ENCODE measurements around the gene AXIN2.
"Not testable (repeated sequence)": the region's sequence is repeated elsewhere in the genome, so short reads cannot be mapped to it uniquely, and the experiment has no call there.

The AXIN2 gene

GRCh38 chr17:65509032-65509431, 52.4 kb downstream of the AXIN2 start:
- TF ChIP-seq ZNF274 (IDR thresholded peaks at IDR 0.05; ENCODE audit: low read depth, low read length) = no peak
- TF ChIP-seq YY1 (IDR thresholded peaks at IDR 0.05; ENCODE audit: insufficient read depth, insufficient read length) = no peak
- TF ChIP-seq SUZ12 (IDR thresholded peaks at IDR 0.05; ENCODE audit: extremely low read depth, insufficient read depth, insufficient read length) = no peak
- DNase-seq (ENCODE audit: low read depth, low spot score) = no peak
- Histone ChIP-seq H3K36me3 (ENCODE audit: insufficient read depth, insufficient read length, low read length) (no peaks in the 10 kb centered on the region), H3K9me3 (ENCODE audit: insufficient read depth, low read length) (peaks cover 16% of the 10 kb centered on the region), H3K4me1 (ENCODE audit: insufficient read depth, insufficient read length) (peaks cover 4% of the 10 kb centered on the region), H3K9ac (ENCODE audit: insufficient read length, low read depth) (no peak overlapping the region), H3K27me3 (ENCODE audit: insufficient read depth, insufficient read length) (no peaks in the 10 kb centered on the region), H3K4me3 (ENCODE audit: insufficient read length, low read depth) (no peak overlapping the region)

GRCh38 chr17:65504673-65505072, 56.8 kb downstream of the AXIN2 start:
- not testable (repeated sequence) for H3K9ac ChIP-seq (ENCODE audit: insufficient read length, low read depth); DNase-seq (ENCODE audit: low read depth, low spot score); H3K27me3 ChIP-seq (ENCODE audit: insufficient read depth, insufficient read length); H3K36me3 ChIP-seq (ENCODE audit: insufficient read depth, insufficient read length, low read length); H3K9me3 ChIP-seq (ENCODE audit: insufficient read depth, low read length); H3K4me3 ChIP-seq (ENCODE audit: insufficient read length, low read depth); H3K4me1 ChIP-seq (ENCODE audit: insufficient read depth, insufficient read length)

GRCh38 chr17:65504141-65504540, 57.3 kb downstream of the AXIN2 start:
- H3K4me3 ChIP-seq (ENCODE audit: insufficient read length, low read depth) = no peak overlapping the region
- no peak for DNase-seq (ENCODE audit: low read depth, low spot score)
- no peak for TF ChIP-seq SUZ12 (IDR thresholded peaks at IDR 0.05; ENCODE audit: extremely low read depth, insufficient read depth, insufficient read length)
- no peak for TF ChIP-seq ZNF274 (IDR thresholded peaks at IDR 0.05; ENCODE audit: low read depth, low read length)
- no peak for TF ChIP-seq YY1 (IDR thresholded peaks at IDR 0.05; ENCODE audit: insufficient read depth, insufficient read length)
- H3K9ac ChIP-seq (ENCODE audit: insufficient read length, low read depth) = no peak overlapping the region
- H3K4me1 ChIP-seq (ENCODE audit: insufficient read depth, insufficient read length) = peaks cover 4% of the 10 kb centered on the region
- H3K36me3 ChIP-seq (ENCODE audit: insufficient read depth, insufficient read length, low read length) = no peaks in the 10 kb centered on the region
- H3K27me3 ChIP-seq (ENCODE audit: insufficient read depth, insufficient read length) = no peaks in the 10 kb centered on the region
- peaks cover 4% of the 10 kb centered on the region; the same call in 1 of the 2 replicates for H3K9me3 ChIP-seq (ENCODE audit: insufficient read depth, low read length)

- DNase-seq (ENCODE audit: low read depth, low spot score) = no peak
- H3K9me3 ChIP-seq (ENCODE audit: insufficient read depth, low read length) = peaks cover 4% of the 10 kb centered on the region; the same call in 1 of the 2 replicates
- TF ChIP-seq SUZ12 (IDR thresholded peaks at IDR 0.05; ENCODE audit: extremely low read depth, insufficient read depth, insufficient read length) (no peak), YY1 (IDR thresholded peaks at IDR 0.05; ENCODE audit: insufficient read depth, insufficient read length) (no peak)
- H3K36me3 ChIP-seq (ENCODE audit: insufficient read depth, insufficient read length, low read length) = no peaks in the 10 kb centered on the region
- H3K9ac ChIP-seq (ENCODE audit: insufficient read length, low read depth) = no peak overlapping the region
- H3K27me3 ChIP-seq (ENCODE audit: insufficient read depth, insufficient read length) = no peaks in the 10 kb centered on the region
- H3K4me1 ChIP-seq (ENCODE audit: insufficient read depth, insufficient read length) = peaks cover 4% of the 10 kb centered on the region
- H3K4me3 ChIP-seq (ENCODE audit: insufficient read length, low read depth) = no peak overlapping the region
Measured at GRCh38 chr17:65503557-65503956, 57.9 kb downstream of the AXIN2 start.

- H3K4me3 ChIP-seq (ENCODE audit: insufficient read length, low read depth) = no peak overlapping the region
- no peaks in the 10 kb centered on the region for H3K9me3 ChIP-seq (ENCODE audit: insufficient read depth, low read length)
- H3K4me1 ChIP-seq (ENCODE audit: insufficient read depth, insufficient read length) = peaks cover 4% of the 10 kb centered on the region
- no peak overlapping the region for H3K9ac ChIP-seq (ENCODE audit: insufficient read length, low read depth)
- TF ChIP-seq SUZ12 (IDR thresholded peaks at IDR 0.05; ENCODE audit: extremely low read depth, insufficient read depth, insufficient read length) (no peak), YY1 (IDR thresholded peaks at IDR 0.05; ENCODE audit: insufficient read depth, insufficient read length) (no peak), ZNF274 (IDR thresholded peaks at IDR 0.05; ENCODE audit: low read depth, low read length) (no peak)
- no peaks in the 10 kb centered on the region for H3K27me3 ChIP-seq (ENCODE audit: insufficient read depth, insufficient read length)
- H3K36me3 ChIP-seq (ENCODE audit: insufficient read depth, insufficient read length, low read length) = no peaks in the 10 kb centered on the region
- DNase-seq (ENCODE audit: low read depth, low spot score) = no peak
Measured at GRCh38 chr17:65498816-65499215, 62.6 kb downstream of the AXIN2 start.

- Histone ChIP-seq H3K9me3 (ENCODE audit: insufficient read depth, low read length) (no peaks in the 10 kb centered on the region), H3K9ac (ENCODE audit: insufficient read length, low read depth) (no peak overlapping the region), H3K4me1 (ENCODE audit: insufficient read depth, insufficient read length) (peaks cover 4% of the 10 kb centered on the region), H3K27me3 (ENCODE audit: insufficient read depth, insufficient read length) (no peaks in the 10 kb centered on the region), H3K4me3 (ENCODE audit: insufficient read length, low read depth) (no peak overlapping the region), H3K36me3 (ENCODE audit: insufficient read depth, insufficient read length, low read length) (no peaks in the 10 kb centered on the region)
- DNase-seq (ENCODE audit: low read depth, low spot score) = no peak
- no peak for TF ChIP-seq YY1 (IDR thresholded peaks at IDR 0.05; ENCODE audit: insufficient read depth, insufficient read length)
- TF ChIP-seq ZNF274 (IDR thresholded peaks at IDR 0.05; ENCODE audit: low read depth, low read length) = no peak
- TF ChIP-seq SUZ12 (IDR thresholded peaks at IDR 0.05; ENCODE audit: extremely low read depth, insufficient read depth, insufficient read length) = no peak
Measured at GRCh38 chr17:65496801-65497200, 64.6 kb downstream of the AXIN2 start.

- DNase-seq (ENCODE audit: low read depth, low spot score) = peak; percentile 68
Measured at GRCh38 chr17:65495122-65496055, 66.1 kb downstream of the AXIN2 start.

More at GRCh38 chr17:65495122-65496055, 66.1 kb downstream of the AXIN2 start:
- Histone ChIP-seq H3K9ac (ENCODE audit: insufficient read length, low read depth) (no peak overlapping the region), H3K4me3 (ENCODE audit: insufficient read length, low read depth) (no peak overlapping the region), H3K36me3 (ENCODE audit: insufficient read depth, insufficient read length, low read length) (no peaks in the 10 kb centered on the region), H3K9me3 (ENCODE audit: insufficient read depth, low read length) (no peaks in the 10 kb centered on the region), H3K27me3 (ENCODE audit: insufficient read depth, insufficient read length) (no peaks in the 10 kb centered on the region), H3K4me1 (ENCODE audit: insufficient read depth, insufficient read length) (peaks cover 4% of the 10 kb centered on the region)
- no peak for TF ChIP-seq YY1 (IDR thresholded peaks at IDR 0.05; ENCODE audit: insufficient read depth, insufficient read length)
- TF ChIP-seq ZNF274 (IDR thresholded peaks at IDR 0.05; ENCODE audit: low read depth, low read length) = no peak
- no peak for TF ChIP-seq SUZ12 (IDR thresholded peaks at IDR 0.05; ENCODE audit: extremely low read depth, insufficient read depth, insufficient read length)

All from NT2/D1 (cell line).